Measurements from ENCODE around the gene BCAS3.

The BCAS3 gene

GRCh38 chr17:60695960-60696359 lies 18.3 kb downstream of the BCAS3 start:
- TF ChIP-seq RAD21 (IDR thresholded peaks at IDR 0.05; ENCODE audit: low read depth): no peak
- TF ChIP-seq CEBPB (IDR thresholded peaks at IDR 0.05): no peak
- TF ChIP-seq EGR1 (IDR thresholded peaks at IDR 0.05): no peak
- no peak for TF ChIP-seq CREB1 (IDR thresholded peaks at IDR 0.05; ENCODE audit: low read depth)
- no peak for TF ChIP-seq EP300 (IDR thresholded peaks at IDR 0.05; ENCODE audit: borderline replicate concordance)

GRCh38 chr17:60699090-60699489 lies 21.4 kb downstream of the BCAS3 start:
- TF ChIP-seq EP300 (IDR thresholded peaks at IDR 0.05; ENCODE audit: borderline replicate concordance): no peak

- TF ChIP-seq, protein P1, sequence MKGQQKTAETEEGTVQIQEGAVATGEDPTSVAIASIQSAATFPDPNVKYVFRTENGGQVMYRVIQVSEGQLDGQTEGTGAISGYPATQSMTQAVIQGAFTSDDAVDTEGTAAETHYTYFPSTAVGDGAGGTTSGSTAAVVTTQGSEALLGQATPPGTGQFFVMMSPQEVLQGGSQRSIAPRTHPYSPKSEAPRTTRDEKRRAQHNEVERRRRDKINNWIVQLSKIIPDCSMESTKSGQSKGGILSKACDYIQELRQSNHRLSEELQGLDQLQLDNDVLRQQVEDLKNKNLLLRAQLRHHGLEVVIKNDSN (IDR thresholded peaks at IDR 0.05): no peak
- TF ChIP-seq CREB1 (IDR thresholded peaks at IDR 0.05; ENCODE audit: low read depth) (no peak), NFIC (IDR thresholded peaks at IDR 0.05) (no peak), TCF12 (IDR thresholded peaks at IDR 0.05; ENCODE audit: low read depth) (no peak), EGR1 (IDR thresholded peaks at IDR 0.05) (no peak), TEAD4 (IDR thresholded peaks at IDR 0.05) (no peak), CEBPB (IDR thresholded peaks at IDR 0.05) (no peak), YY1 (IDR thresholded peaks at IDR 0.05; ENCODE audit: low read depth) (no peak), RAD21 (IDR thresholded peaks at IDR 0.05; ENCODE audit: low read depth) (no peak), TAF1 (IDR thresholded peaks at IDR 0.05; ENCODE audit: low read depth) (no peak), ZBTB7A (IDR thresholded peaks at IDR 0.05; ENCODE audit: low read depth) (no peak), EP300 (IDR thresholded peaks at IDR 0.05; ENCODE audit: borderline replicate concordance) (no peak), FOXM1 (IDR thresholded peaks at IDR 0.05; ENCODE audit: borderline replicate concordance, low read depth) (no peak)
- TF ChIP-seq, protein P2, sequence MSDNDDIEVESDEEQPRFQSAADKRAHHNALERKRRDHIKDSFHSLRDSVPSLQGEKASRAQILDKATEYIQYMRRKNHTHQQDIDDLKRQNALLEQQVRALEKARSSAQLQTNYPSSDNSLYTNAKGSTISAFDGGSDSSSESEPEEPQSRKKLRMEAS (IDR thresholded peaks at IDR 0.05): no peak
- TF ChIP-seq, protein P3, sequence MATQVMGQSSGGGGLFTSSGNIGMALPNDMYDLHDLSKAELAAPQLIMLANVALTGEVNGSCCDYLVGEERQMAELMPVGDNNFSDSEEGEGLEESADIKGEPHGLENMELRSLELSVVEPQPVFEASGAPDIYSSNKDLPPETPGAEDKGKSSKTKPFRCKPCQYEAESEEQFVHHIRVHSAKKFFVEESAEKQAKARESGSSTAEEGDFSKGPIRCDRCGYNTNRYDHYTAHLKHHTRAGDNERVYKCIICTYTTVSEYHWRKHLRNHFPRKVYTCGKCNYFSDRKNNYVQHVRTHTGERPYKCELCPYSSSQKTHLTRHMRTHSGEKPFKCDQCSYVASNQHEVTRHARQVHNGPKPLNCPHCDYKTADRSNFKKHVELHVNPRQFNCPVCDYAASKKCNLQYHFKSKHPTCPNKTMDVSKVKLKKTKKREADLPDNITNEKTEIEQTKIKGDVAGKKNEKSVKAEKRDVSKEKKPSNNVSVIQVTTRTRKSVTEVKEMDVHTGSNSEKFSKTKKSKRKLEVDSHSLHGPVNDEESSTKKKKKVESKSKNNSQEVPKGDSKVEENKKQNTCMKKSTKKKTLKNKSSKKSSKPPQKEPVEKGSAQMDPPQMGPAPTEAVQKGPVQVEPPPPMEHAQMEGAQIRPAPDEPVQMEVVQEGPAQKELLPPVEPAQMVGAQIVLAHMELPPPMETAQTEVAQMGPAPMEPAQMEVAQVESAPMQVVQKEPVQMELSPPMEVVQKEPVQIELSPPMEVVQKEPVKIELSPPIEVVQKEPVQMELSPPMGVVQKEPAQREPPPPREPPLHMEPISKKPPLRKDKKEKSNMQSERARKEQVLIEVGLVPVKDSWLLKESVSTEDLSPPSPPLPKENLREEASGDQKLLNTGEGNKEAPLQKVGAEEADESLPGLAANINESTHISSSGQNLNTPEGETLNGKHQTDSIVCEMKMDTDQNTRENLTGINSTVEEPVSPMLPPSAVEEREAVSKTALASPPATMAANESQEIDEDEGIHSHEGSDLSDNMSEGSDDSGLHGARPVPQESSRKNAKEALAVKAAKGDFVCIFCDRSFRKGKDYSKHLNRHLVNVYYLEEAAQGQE (IDR thresholded peaks at IDR 0.05; ENCODE audit: low read depth): no peak
Observed at GRCh38 chr17:60704170-60704569, 26.5 kb downstream of the BCAS3 start.

DNA sequence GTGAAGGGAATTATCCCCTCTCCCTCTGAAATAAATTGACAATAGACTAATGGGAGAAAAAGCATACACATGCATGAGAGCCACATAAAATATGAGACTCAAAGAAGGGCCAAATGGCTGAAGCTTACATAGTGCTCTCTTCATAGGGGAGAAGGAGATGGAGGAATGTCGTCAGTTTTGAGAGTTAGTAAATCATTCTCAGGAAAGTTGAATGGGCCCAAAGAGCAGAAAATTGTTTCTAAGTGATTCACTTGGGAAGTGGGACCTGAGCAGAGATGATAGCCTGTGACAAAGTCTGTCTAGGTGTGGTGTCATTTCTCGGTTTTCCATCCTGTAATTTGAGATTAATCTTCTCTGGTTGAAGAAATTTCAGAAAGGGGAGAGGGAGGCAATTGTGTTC lies 35.0 kb downstream of the BCAS3 start:
- TF ChIP-seq ZBTB7A (IDR thresholded peaks at IDR 0.05; ENCODE audit: low read depth): no peak

DNA sequence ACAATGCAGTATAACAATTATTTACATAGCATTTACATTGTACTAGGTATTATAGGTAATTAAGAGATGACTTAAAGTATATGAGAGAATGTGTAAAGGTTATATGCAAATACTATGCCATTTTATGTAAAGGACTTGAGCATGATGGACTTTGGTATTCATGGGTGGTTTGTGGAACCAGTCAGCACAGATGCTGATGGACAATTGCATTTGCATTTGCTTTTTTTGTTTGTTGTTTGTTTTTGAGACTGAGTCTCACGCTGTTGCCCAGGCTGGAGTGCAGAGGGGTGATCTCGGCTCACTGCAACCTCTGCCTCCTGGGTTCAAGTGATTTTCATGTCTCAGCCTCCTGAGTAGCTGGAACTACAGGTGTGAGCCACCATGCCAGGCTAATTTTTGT lies 36.0 kb downstream of the BCAS3 start:
- TF ChIP-seq, protein P3 (IDR thresholded peaks at IDR 0.05; ENCODE audit: low read depth): no peak
- TF ChIP-seq FOXM1 (IDR thresholded peaks at IDR 0.05; ENCODE audit: borderline replicate concordance, low read depth): no peak
- no peak for TF ChIP-seq EGR1 (IDR thresholded peaks at IDR 0.05)
- TF ChIP-seq, protein P2 (IDR thresholded peaks at IDR 0.05): no peak
- TF ChIP-seq TAF1 (IDR thresholded peaks at IDR 0.05; ENCODE audit: low read depth): no peak
- no peak for TF ChIP-seq NFIC (IDR thresholded peaks at IDR 0.05)
- no peak for TF ChIP-seq EP300 (IDR thresholded peaks at IDR 0.05; ENCODE audit: borderline replicate concordance)
- TF ChIP-seq CREB1 (IDR thresholded peaks at IDR 0.05; ENCODE audit: low read depth): no peak
- TF ChIP-seq TEAD4 (IDR thresholded peaks at IDR 0.05): no peak
- no peak for TF ChIP-seq YY1 (IDR thresholded peaks at IDR 0.05; ENCODE audit: low read depth)
- TF ChIP-seq TCF12 (IDR thresholded peaks at IDR 0.05; ENCODE audit: low read depth): no peak
- no peak for TF ChIP-seq RAD21 (IDR thresholded peaks at IDR 0.05; ENCODE audit: low read depth)
- TF ChIP-seq ZBTB7A (IDR thresholded peaks at IDR 0.05; ENCODE audit: low read depth): no peak
- TF ChIP-seq, protein P1 (IDR thresholded peaks at IDR 0.05): no peak

DNA sequence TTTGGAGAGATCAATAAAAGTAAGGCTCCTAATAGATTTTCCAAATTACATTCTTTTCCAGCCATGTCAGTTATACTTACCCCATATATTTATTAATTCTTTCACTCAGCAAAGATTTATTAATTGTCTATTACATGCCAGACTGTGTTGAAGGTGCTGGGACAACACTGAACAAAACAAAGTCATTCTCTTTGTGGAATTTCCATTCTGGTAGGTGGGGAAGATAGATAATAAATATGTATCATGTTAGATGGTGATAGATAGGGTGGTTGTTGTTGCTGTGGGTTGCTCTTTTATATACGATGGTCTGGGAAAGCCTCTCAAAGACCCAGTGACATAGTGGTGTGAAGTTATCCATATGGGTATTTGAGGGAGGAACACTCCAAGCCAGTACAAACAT lies 39.1 kb downstream of the BCAS3 start:
- TF ChIP-seq YY1 (IDR thresholded peaks at IDR 0.05; ENCODE audit: low read depth) (no peak), CEBPB (IDR thresholded peaks at IDR 0.05) (no peak), EGR1 (IDR thresholded peaks at IDR 0.05) (no peak), FOXM1 (IDR thresholded peaks at IDR 0.05; ENCODE audit: borderline replicate concordance, low read depth) (no peak), EP300 (IDR thresholded peaks at IDR 0.05; ENCODE audit: borderline replicate concordance) (no peak)

DNA sequence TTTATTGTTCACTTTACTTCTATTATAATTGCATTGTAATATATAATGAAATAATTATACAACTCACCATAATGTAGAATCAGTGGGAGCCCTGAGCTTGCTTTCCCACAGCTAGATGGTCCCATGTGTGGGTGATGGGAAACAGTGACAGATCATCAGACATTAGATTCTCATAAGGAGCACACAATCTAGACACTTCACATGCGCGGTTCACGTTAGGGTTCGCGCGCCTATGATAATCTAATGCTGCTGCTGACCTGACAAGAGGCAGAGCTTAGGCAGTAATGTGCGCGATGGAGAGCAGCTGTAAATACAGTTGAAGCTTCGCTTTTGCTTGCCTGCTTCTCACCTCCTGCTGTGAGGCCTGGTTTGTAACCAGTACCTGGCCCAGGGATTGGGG lies 40.2 kb downstream of the BCAS3 start:
- TF ChIP-seq, protein P1 (IDR thresholded peaks at IDR 0.05): no peak
- TF ChIP-seq, protein P3 (IDR thresholded peaks at IDR 0.05; ENCODE audit: low read depth): no peak
- TF ChIP-seq FOXM1 (IDR thresholded peaks at IDR 0.05; ENCODE audit: borderline replicate concordance, low read depth): no peak
- TF ChIP-seq ZBTB7A (IDR thresholded peaks at IDR 0.05; ENCODE audit: low read depth): no peak
- TF ChIP-seq CREB1 (IDR thresholded peaks at IDR 0.05; ENCODE audit: low read depth): no peak

Data from Ishikawa (cell line).